HL-60 (cell line): ENCODE results near the gene CXXC4.

ENCODE experiments used
- CTCF ChIP-seq: IDR thresholded peaks from one replicate; pipeline ENCODE4 v1.5.1; 2011; ENCODE audit warnings: low read length, control low read depth, inconsistent platforms; ENCODE audit not compliant: insufficient read depth
- POLR2AphosphoS5 ChIP-seq: IDR thresholded peaks from 2 replicates; pipeline ENCODE4 v1.6.1; 2012; ENCODE audit warnings: low read depth
- REST ChIP-seq: IDR thresholded peaks from 2 replicates; pipeline ENCODE4 v1.6.1; 2012; ENCODE audit warnings: low read depth; ENCODE audit not compliant: insufficient replicate concordance
- SPI1 ChIP-seq: IDR thresholded peaks from 2 replicates; pipeline ENCODE4 v1.6.1; 2012; ENCODE audit warnings: low read depth, mild to moderate bottlenecking, borderline replicate concordance

- TF ChIP-seq CTCF (no peak), SPI1 (peak; percentile 98), REST (no peak), POLR2AphosphoS5 (no peak)
These were observed 12.4 kb upstream of the CXXC4 start for GRCh38 chr4:104507112-104507511.
